Activated CD4-positive, CD25-positive, alpha-beta regulatory T cell treated with anti-CD3 and anti-CD28 coated beads, Interleukin-2, amount 50 U/mL, for 16 hours (primary cell): ENCODE measurements around the gene ATPAF1.

Experiments
- DNase-seq: peaks from one replicate; pipeline ENCODE4 v3.0.0-alpha.2; 2020; ENCODE audit warnings: low read depth, low spot score

The ATPAF1 gene

DNA sequence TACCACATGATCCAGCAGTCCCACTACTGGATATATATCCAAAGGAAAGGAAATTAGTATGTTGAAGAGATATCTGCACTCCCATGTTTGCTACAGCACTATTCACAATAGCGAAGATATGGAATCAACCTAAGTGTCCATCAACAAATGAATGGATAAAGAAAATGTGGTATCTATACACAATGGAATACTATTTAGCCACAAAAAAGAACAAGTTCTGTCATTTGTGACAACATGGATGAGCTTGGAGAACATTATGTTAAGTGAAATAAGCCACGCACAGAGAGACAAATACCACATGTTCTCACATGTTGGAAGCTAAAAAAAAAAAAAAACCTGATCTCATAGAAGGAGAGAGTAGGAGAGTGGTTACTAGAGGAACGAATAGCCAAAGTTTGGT, 17.7 kb downstream of the ATPAF1 start:
- DNase-seq: no peak

DNA sequence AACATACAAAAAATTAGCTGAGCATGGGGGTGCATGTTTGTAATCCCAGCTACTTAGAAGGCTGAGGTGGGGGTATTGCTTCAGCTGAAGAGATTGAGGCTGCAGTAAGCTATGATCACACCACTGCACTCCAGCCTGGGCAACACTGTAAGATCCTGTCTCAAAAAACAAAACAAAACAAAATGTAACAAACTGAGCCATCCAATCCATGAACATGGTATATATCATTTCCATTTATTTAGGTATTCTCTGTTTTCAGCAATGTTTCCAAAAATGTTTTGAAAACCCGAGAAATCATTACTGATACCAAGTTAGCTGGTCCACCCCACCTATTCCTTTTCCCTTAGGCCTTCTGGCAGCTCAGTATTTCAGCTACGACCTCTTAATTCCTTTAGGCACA, 18.4 kb downstream of the ATPAF1 start:
- no peak for DNase-seq

DNA sequence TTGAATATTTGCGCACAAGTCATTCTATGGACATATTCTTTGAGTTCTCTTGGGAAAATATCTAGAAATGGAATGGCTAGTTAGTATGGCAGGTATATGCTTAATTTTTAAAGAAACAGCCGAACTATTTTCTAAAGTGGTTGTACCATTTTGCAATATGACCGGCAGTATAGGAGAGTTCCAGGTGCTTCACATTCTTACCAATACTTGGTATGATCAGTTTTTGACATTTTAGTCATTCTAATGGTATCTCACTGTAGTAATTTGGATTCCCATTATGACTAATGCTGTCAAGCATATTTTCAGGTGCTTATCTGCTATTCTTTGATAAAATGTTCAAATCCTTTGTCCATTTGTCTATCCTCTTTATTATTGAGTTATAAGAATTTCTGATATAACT, 20.6 kb downstream of the ATPAF1 start:
- DNase-seq: no peak

DNA sequence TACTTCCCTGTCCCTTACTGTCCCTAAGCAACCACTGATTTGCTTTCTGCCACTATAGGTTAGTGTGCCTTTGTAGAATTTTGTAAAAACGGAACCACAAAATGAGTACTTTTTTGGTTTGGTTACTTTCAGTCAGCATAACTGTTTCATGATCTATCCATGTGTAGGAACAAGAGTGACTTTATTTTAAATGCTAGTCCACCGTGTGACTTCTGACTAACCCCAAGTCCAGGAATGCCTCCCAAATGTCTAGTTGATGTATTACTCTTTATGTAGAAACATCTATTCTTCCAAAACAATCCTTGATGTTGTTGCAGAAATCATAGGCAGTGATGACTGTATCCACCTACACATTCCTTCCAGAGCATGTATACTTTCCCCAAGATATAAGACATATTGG, 21.3 kb downstream of the ATPAF1 start:
- no peak for DNase-seq

DNA sequence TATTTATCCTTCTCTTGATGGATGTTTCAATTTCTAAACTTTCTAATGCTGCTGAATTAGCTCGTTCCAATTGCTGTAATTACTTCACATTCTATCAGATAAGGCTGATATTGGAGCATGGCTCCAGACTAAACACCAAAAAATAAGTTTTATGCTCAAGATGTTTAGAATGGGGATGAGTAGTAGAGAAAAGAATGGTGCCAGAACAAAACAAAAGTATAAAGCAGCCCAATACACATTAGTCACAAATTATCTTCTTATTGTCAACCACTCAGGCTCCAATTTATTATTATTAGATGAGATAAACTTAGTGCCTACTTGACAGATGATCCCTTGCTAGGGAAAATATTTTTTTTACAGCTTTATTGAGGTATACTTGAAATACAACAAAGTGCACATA, 21.8 kb downstream of the ATPAF1 start:
- DNase-seq: no peak

- no peak for DNase-seq
Observed at GRCh38 chr1:46645815-46646214, 22.3 kb downstream of the ATPAF1 start.

- DNase-seq: no peak
Observed at GRCh38 chr1:46643368-46643775, 24.8 kb downstream of the ATPAF1 start.

- DNase-seq: no peak
Observed at GRCh38 chr1:46642115-46642680, 26.0 kb downstream of the ATPAF1 start.

DNA sequence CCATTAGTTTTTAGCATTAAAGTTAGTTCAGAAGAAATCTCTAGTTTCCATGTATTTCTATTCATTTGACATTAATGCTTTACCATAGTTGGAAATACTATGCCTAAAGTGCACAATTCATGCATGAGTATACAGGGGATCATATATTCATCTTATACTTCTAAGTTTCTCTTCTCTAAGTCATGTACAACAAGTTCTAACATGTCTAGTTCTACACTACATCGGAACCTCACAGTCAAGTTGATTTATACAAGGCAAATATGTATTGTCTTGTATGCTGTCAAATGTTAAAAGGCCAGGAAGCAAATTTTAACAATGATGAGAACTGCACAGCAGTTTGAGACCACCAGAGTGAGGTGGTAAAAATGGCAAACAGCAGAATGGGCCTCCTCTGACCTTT, 28.6 kb downstream of the ATPAF1 start:
- DNase-seq: no peak

GRCh38 chr1:46638921-46639320, 29.2 kb downstream of the ATPAF1 start:
- no peak for DNase-seq

DNA sequence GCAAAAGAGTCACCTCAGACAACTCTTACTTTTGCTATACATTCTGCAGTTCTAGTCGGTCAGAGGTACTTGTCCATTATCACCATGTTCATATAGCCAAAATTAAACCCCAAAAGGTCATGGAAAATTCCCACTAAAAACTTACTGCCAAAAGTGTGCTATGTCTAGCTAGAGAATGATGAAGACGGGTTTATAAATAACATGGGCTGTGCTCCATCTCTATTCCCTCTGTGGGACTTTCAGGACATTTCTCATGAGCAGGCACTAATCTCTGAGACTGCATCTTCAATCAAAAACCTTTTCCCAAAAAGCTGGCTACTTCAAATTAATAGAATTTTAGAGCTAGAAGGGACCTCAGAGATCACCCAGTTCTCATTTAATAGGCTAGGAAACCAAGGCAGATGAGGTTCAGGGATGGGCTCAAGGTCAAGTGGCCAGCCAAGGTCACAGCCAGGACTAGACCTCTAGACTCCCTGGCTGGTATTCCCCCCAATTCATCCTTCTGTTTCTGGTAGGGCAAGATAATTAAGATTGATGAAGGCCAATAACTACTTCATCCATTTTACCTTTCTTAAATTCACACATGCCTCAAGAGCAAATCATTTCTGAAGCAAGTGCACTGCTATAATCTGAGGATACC, 30.6 kb downstream of the ATPAF1 start:
- no peak for DNase-seq

DNA sequence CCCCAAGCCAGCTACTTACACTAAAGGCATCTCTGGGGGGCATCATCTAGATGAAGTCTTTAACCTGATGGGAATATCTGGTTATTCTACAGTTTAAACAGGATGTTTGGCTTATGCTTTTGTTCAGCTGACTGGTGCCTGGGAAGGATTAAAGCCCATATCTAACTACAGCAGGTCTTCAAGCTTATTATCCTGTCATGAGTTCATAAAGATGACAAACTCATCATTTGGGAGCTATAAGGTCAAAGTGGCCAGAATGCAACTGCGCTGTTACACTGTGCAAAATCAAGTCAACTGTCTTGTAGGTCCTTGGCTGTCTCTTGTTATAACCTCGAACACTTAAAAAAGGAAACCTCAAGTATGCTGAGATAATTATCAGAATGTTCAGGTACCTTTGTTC, 33.0 kb downstream of the ATPAF1 start:
- no peak for DNase-seq

DNA sequence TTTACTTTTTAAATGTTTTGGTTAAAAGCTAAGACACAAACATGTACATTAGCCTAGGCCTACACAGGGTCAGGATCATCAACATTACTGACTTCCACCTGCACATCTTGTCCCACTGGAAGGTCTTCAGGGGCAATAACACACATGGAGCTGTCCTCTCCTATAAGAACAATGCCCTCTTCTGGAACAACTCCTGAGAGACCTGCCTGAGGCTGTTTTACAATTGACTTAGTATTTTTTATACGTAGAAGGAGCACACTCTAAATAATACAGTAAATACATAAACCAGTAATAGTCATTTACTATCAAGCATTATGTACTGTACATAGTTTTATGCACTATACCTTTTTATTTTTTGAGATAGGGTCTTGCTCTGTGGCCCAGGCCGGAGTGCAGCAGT, 37.4 kb downstream of the ATPAF1 start:
- no peak for DNase-seq

- DNase-seq: no peak
Observed at GRCh38 chr1:46623743-46624644, 44.2 kb downstream of the ATPAF1 start.

DNA sequence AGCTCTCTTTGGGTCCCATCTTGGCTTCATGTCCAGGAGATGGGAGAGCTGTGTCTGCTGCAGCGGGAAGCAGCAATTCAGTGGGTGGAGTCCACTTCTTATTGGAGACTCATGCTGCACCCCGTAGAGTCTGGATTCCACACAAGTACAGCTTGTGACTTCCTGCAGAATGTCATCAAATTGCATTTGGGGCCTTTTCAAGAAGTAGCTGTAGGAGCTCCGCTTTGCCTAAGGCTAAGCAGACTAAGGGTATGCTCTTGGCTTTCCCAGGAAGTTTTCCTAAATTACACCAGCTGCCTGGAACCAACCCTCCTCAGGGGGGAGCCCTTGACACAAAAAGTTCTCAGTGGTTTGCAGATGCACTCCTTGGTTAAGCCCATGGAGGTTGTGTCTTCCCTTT, 45.8 kb downstream of the ATPAF1 start:
- no peak for DNase-seq

- no peak for DNase-seq
Observed at GRCh38 chr1:46621930-46622329, 46.2 kb downstream of the ATPAF1 start.

- DNase-seq: no peak
Observed at GRCh38 chr1:46619656-46620258, 48.4 kb downstream of the ATPAF1 start.

DNA sequence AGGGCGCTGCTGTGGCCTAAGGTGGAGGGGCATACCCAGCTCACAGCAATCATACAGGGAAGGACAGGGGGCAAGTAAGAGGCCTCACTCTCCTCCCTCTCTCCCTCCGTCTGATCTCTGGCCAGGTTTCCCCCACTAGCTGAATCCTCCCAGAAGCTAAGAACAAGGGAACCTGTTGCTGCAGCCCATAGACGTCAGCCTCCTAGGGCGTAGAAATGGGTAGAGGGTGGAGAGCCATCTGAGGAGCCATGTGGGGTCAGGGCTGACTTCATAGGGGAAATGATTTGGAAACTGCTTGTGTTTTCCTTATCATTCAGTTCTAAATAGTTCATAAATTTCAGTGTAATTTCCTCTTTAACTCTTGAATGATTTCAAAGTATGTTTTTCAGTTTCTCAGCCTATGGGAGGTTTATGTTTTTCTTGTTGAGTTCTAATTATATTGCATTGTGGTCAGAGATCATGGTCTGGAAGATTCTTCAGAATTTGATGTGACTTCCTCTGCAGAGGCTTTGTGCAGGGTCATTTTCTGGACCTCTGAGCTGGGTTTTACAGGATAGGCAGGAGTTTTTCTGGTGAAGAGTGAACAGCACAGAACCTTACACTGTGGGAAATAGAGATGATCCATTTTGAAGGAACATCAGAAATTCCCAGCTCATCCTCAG, 49.3 kb downstream of the ATPAF1 start:
- no peak for DNase-seq

GRCh38 chr1:46617833-46618232, 50.3 kb downstream of the ATPAF1 start:
- DNase-seq: no peak

GRCh38 chr1:46617108-46617800, 50.9 kb downstream of the ATPAF1 start:
- no peak for DNase-seq
